ENCODE results near the gene PALLD. TPM values are rescaled to one million over a fixed set of nuclear protein-coding genes. Genes with fewer than 3 reads are reported as not detected.

PALLD gene
- total and polyA plus RNA-seq, 2 of the 8 experiments (the other 6 are each of a cell fraction or from before 2014, with no cell fraction given): 10.5 to 25.0 TPM

- no peak for TF ChIP-seq ATF2 (IDR thresholded peaks at IDR 0.05; ENCODE audit: low read length)
- no peak for TF ChIP-seq SP2 (IDR thresholded peaks at IDR 0.05; ENCODE audit: low read length)
- TF ChIP-seq SUZ12 (IDR thresholded peaks at IDR 0.05; ENCODE audit: low read length): no peak
- no peak for TF ChIP-seq ASH2L (IDR thresholded peaks at IDR 0.05; ENCODE audit: low read length)
- no peak for TF ChIP-seq SAP30 (IDR thresholded peaks at IDR 0.05; ENCODE audit: insufficient read depth, insufficient replicate concordance, low read length)
- TF ChIP-seq CTBP2 (IDR thresholded peaks at IDR 0.05; ENCODE audit: borderline replicate concordance, insufficient read depth, insufficient read length, low read length): no peak
Observed at GRCh38 chr4:168699224-168699878, 202.5 kb downstream of the PALLD start (continued).

Measured in H1 (cell line).